Measurements from ENCODE around the gene DERA. TPM values are rescaled to one million over a fixed set of nuclear protein-coding genes. Genes with fewer than 3 reads are reported as not detected.
"Not testable (repeated sequence)": the region's sequence is repeated elsewhere in the genome, so short reads cannot be mapped to it uniquely, and the experiment has no call there.

DERA gene
- total RNA-seq, 2 experiments from 2014 or later = 31.3 to 35.1 TPM

DNA sequence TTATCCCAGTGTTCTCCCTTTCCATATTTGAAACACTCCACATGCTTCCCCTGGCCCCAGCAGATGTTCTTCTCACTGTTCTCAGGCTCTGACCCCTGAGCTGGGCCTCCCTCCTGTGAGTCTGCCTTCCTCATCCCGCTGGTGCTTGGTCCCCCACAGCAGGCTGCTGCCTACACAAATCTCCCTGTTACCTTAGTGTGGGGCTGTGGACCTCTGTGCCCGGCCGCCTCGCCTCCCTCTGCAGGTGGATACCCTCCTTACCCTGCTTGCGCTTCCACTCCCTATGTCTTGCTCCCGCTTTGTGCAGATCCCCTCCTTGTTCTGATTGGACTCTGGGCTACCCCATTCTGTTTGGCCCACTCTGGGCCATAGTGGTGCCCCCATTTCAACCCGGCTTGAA, 6.9 kb downstream of the DERA start:
- H3K9me3 Mint-ChIP-seq = no peaks in the 10 kb centered on the region
- H3K27ac Mint-ChIP-seq = no peak overlapping the region
- ChIA-PET POLR2A (no interaction called here), CTCF (no interaction called here)
- no peak for DNase-seq
- no peak overlapping the region for H3K4me3 Mint-ChIP-seq
- H3K36me3 Mint-ChIP-seq (ENCODE audit: low read depth) = peaks cover 12% of the 10 kb centered on the region
- H3K27me3 Mint-ChIP-seq = no peaks in the 10 kb centered on the region
- peaks cover 1% of the 10 kb centered on the region for H3K4me1 Mint-ChIP-seq

DNA sequence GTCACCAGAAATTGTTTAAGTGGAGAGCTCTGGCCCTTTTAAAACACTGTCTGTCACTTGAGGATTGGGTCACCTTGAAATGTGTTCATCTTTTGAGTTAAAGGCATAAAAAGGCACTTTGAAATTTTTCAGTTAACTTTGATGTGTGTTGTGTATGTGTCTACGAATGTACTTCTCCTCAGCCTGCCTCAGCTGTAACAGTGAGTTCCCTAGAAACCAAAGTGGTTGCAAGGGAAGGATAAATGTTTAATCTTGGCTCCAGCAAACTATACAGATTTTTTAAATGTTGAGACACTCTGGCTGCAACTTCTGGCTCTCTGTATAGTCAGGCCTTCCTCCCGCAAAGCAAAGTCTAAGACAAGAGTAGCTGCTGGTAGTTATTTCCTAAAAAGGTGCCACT, 8.3 kb downstream of the DERA start:
- CTCF ChIA-PET = no interaction called here
- H3K4me1 Mint-ChIP-seq = peaks cover 1% of the 10 kb centered on the region
- no peak for DNase-seq
- POLR2A ChIA-PET = no interaction called here
- peaks cover 12% of the 10 kb centered on the region for H3K36me3 Mint-ChIP-seq (ENCODE audit: low read depth)
- H3K27ac Mint-ChIP-seq = no peak overlapping the region
- H3K4me3 Mint-ChIP-seq = no peak overlapping the region
- no peaks in the 10 kb centered on the region for H3K27me3 Mint-ChIP-seq
- H3K9me3 Mint-ChIP-seq = no peaks in the 10 kb centered on the region

DNA sequence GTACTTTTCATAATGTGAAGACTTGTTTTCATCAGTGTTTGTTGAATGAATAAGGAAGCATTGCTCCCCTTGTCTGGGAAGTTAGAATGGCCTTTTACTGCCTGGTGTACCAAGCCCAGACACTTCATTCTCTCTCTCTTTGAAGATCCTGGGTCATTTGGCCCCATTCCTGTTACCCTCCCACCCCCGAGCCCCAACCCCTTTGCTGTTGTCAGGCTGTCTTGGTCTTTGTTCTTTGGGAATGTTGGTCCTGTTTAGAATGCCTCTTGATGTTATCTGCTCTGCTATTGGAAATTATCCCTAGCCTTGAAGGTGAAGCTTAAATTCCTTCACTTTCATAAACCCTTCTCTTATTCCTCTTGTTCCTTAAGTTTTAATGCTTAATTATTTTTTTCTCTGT, 13.8 kb downstream of the DERA start:
- no peak overlapping the region for H3K27ac Mint-ChIP-seq
- POLR2A ChIA-PET = no interaction called here
- H3K36me3 Mint-ChIP-seq (ENCODE audit: low read depth) = peaks cover 2% of the 10 kb centered on the region
- H3K27me3 Mint-ChIP-seq = no peaks in the 10 kb centered on the region
- CTCF ChIA-PET = no interaction called here
- no peak overlapping the region for H3K4me3 Mint-ChIP-seq
- H3K4me1 Mint-ChIP-seq = peaks cover 1% of the 10 kb centered on the region
- no peaks in the 10 kb centered on the region for H3K9me3 Mint-ChIP-seq
- no peak for DNase-seq

DNA sequence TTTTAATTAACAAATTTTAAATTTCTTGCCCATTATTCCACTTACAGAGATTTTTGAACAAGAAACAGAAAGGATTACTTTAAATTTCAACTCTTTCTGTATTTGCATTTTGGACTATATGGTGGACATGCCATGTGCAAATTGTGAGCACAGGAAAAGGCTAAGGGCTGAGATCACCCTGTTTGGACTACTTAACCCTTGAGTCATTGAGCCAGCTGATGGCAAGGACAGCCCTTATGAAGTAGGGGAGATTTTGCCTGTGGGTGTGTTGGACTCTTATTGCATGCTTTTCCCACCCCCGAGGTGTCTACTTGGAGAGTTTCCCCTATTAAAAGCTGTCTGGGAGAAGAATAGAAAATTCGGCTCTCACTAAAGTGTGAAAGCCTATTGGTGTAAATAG, 17.2 kb downstream of the DERA start:
- peaks cover 4% of the 10 kb centered on the region for H3K9me3 Mint-ChIP-seq
- peaks cover 2% of the 10 kb centered on the region for H3K4me1 Mint-ChIP-seq
- no peak overlapping the region for H3K27ac Mint-ChIP-seq
- H3K36me3 Mint-ChIP-seq (ENCODE audit: low read depth) = peaks cover 9% of the 10 kb centered on the region
- no peak for DNase-seq
- ChIA-PET POLR2A (no interaction called here), CTCF (no interaction called here)
- H3K27me3 Mint-ChIP-seq = no peaks in the 10 kb centered on the region
- H3K4me3 Mint-ChIP-seq = no peak overlapping the region

DNA sequence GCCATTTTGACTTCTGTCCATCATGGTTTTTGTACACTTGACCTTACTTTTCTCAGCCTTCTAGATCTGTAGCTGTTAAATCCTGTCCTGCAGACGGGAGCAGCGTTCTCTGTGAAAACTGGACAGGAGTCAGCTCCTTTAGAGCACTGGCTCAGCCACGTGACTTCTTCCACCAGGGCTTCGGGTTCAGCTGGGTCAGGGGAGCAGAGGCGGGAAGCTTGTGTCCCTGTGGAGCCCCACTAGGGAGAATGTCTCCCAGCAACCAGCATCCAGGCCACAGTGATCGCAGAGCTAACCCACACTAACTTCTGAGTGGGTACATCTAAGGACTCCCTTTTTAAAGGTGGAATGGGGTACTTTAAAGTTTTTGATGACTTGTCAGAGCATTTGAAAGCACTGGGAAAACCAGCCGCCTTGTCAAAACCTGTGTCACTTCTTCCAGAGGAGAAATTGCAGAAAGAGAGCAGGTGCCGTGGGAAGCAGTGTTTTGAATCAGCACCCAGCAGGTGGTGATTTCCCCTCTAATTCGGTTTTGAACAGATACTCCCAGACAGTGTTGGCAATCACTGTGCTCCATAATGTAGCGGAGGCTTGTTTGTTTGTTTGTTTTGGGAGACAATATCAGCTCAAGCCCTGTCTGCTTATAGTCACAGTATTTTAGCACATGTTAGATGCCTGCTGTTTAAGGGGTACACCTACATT, 17.9 kb downstream of the DERA start:
- H3K4me1 Mint-ChIP-seq = peaks cover 2% of the 10 kb centered on the region
- H3K4me3 Mint-ChIP-seq = no peak overlapping the region
- ChIA-PET POLR2A (no interaction called here), CTCF (no interaction called here)
- H3K27me3 Mint-ChIP-seq = no peaks in the 10 kb centered on the region
- peaks cover 4% of the 10 kb centered on the region for H3K9me3 Mint-ChIP-seq
- H3K36me3 Mint-ChIP-seq (ENCODE audit: low read depth) = peaks cover 9% of the 10 kb centered on the region
- no peak overlapping the region for H3K27ac Mint-ChIP-seq
- no peak for DNase-seq

DNA sequence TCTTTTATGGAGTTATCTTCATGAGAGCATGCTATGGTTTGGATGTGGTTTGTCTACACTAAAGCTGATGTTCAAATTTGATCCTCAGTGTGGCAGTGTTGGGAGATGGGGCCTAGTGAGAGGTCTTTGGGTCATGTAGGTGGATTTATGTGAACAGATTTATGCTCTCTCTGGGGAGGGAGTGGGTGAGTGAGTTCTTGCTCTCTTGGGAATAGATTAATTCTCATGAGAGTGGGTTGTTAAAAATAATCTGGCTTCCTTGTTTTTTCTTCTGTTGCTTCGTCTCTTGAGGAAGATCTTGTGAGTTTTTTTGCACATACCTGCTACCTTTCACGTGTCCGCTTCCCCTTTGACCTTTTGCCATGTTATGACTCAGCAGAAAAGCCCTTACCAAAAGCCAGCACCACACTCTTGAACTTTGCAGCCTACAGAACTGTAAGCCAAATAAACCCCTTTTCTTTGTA, 20.5 kb downstream of the DERA start:
- H3K27me3 Mint-ChIP-seq = no peaks in the 10 kb centered on the region
- ChIA-PET CTCF (interaction anchor here (0.6 kb wide), 1 partner anchor 8 kb away, joined by 4 read pairs; no protein-coding TSS in a partner anchor), POLR2A (no interaction called here)
- peaks cover 2% of the 10 kb centered on the region for H3K4me1 Mint-ChIP-seq
- peaks cover 7% of the 10 kb centered on the region for H3K9me3 Mint-ChIP-seq
- no peak for DNase-seq
- H3K36me3 Mint-ChIP-seq (ENCODE audit: low read depth) = peaks cover 12% of the 10 kb centered on the region
- H3K4me3 Mint-ChIP-seq = no peak overlapping the region
- H3K27ac Mint-ChIP-seq = no peak overlapping the region

DNA sequence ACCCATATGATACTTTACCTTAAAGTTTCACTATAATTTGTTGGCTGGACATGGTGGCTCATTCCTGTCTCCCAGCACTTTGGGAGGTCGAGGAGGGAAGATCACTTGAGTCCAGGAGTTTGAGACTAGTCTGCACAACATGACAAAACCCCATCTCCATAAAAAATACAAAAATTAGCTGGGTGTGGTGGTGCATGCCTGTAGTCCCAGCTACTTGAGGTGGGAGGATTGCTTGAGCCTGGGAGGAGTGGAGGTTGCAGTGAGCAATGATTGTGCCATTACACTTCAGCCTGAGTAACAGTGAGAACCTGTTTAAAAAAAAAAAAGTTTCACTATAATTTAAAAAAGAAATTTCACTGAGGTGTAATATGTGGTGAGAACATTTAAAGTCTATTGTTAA, 21.2 kb downstream of the DERA start:
- H3K4me3 Mint-ChIP-seq = no peak overlapping the region
- H3K36me3 Mint-ChIP-seq (ENCODE audit: low read depth) = peaks cover 12% of the 10 kb centered on the region
- H3K9me3 Mint-ChIP-seq = peaks cover 7% of the 10 kb centered on the region
- no peak overlapping the region for H3K27ac Mint-ChIP-seq
- CTCF ChIA-PET = no interaction called here
- DNase-seq = no peak
- H3K4me1 Mint-ChIP-seq = peaks cover 2% of the 10 kb centered on the region
- POLR2A ChIA-PET = no interaction called here
- no peaks in the 10 kb centered on the region for H3K27me3 Mint-ChIP-seq

DNA sequence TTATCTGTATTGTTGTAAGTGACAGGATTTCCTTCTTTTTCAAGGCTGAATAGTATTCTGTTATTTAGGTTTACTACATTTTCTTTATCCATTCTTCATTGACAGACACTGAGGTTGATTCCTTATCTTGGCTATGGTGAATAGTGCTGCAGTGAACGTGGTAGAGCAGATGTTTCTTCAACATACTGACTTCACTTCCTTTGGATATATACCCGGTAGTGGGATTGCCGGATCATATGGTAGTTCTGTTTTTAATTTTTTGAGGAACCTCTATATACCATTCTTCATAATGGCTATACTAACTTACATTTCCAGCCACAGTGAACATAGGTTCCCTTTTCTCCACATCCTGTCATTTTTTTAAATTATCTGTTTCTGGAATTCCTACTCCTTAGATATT, 21.8 kb downstream of the DERA start:
- Mint-ChIP-seq H3K4me3 (no peak overlapping the region), H3K9me3 (peaks cover 9% of the 10 kb centered on the region), H3K27me3 (no peaks in the 10 kb centered on the region), H3K36me3 (ENCODE audit: low read depth) (peaks cover 14% of the 10 kb centered on the region), H3K4me1 (peaks cover 2% of the 10 kb centered on the region), H3K27ac (no peak overlapping the region)
- no peak for DNase-seq
- ChIA-PET CTCF (no interaction called here), POLR2A (no interaction called here)

DNA sequence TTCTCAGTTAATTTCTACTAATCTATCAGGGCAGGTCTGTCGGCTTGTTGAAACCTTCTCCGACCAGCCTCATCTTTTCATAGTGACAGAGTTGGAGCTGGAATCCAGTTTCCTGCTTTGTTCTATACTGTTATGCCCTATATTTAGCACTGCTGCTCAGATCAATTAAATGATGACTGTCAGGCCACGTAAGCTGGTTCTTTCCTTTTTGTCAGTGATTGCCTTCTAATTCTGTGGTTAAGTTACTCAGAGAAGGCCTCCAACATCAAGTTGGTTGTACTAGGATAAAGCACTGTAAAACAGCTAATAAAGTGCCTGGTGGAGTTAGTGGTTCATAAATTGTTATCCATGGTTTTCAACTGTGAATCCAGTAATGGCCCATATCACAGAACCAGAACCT, 22.6 kb downstream of the DERA start:
- CTCF ChIA-PET = no interaction called here
- Mint-ChIP-seq H3K9me3 (peaks cover 10% of the 10 kb centered on the region), H3K36me3 (ENCODE audit: low read depth) (peaks cover 13% of the 10 kb centered on the region), H3K4me1 (peaks cover 2% of the 10 kb centered on the region), H3K27ac (no peak overlapping the region), H3K4me3 (no peak overlapping the region), H3K27me3 (no peaks in the 10 kb centered on the region)
- POLR2A ChIA-PET = no interaction called here
- no peak for DNase-seq

DNA sequence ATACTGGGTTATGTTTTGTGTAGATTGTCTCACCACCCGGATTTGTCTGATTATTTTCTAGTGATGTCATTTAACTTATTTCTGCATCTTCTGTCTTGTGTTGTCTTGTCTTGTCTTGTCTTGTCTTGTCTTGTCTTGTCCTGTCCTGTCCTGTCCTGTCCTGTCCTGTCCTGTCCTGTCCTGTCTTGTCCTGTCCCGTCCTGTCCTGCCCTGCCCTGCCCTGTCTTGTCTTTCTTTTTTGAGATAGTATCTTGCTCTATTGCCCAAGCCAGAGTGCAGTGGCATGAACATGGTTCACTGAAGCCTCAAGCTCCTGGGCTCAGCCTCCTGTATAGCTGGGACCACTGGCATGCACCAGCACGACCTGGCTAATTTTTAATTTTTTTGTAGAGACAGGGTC, 25.6 kb downstream of the DERA start:
- no peak for DNase-seq
- no peaks in the 10 kb centered on the region for H3K4me1 Mint-ChIP-seq
- CTCF ChIA-PET = no interaction called here
- POLR2A ChIA-PET = no interaction called here
- H3K27ac Mint-ChIP-seq = no peak overlapping the region
- no peak overlapping the region for H3K4me3 Mint-ChIP-seq
- peaks cover 12% of the 10 kb centered on the region for H3K36me3 Mint-ChIP-seq (ENCODE audit: low read depth)
- H3K9me3 Mint-ChIP-seq = peaks cover 18% of the 10 kb centered on the region
- H3K27me3 Mint-ChIP-seq = no peaks in the 10 kb centered on the region

DNA sequence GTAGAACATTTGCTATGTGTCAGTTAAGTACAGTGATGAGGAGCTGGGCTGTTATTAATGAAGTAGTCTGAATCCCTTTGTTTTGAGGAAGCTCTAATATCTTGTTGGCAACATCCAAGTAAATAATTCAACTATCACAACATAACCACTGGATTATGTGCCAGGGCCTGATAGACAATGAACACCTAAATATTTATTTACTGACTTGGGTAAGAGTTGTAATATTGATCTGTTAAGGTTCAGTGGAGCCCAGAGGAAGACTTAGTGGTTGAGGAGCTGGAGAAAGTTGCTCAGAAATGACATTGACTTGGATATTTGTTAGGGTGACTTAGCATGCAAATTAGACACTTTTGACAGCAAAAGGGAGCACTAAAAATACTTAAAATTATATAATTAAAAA, 26.8 kb downstream of the DERA start:
- ChIA-PET CTCF (interaction anchor here (0.5 to 0.9 kb wide), 2 partner anchors 14 to 1269 kb away, joined by 3 to 4 read pairs; no protein-coding TSS in a partner anchor), POLR2A (no interaction called here)
- H3K27me3 Mint-ChIP-seq = no peaks in the 10 kb centered on the region
- no peak overlapping the region for H3K27ac Mint-ChIP-seq
- H3K4me1 Mint-ChIP-seq = no peaks in the 10 kb centered on the region
- peaks cover 23% of the 10 kb centered on the region for H3K9me3 Mint-ChIP-seq
- DNase-seq = no peak
- no peak overlapping the region for H3K4me3 Mint-ChIP-seq
- H3K36me3 Mint-ChIP-seq (ENCODE audit: low read depth) = peaks cover 15% of the 10 kb centered on the region

DNA sequence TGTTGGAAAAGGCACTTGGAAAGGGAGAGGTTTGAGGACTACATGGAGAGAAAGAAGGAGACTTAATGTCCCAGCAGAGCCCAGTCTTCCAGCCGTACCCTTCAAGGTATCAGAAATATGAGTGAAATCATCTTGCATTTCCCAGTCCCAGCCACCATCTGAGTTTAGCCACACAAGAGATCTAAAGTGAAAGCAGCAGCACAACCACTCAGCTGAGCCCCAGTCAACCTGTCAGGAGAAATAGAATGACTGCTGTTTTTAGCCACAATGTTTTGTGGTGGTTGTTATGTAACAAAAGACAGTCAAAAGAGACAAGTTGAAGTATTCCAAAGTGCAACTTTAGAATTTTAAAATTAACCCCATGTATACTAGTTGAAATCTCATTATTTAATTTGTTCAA, 28.0 kb downstream of the DERA start:
- Mint-ChIP-seq H3K4me1 (no peaks in the 10 kb centered on the region), H3K9me3 (peaks cover 22% of the 10 kb centered on the region), H3K36me3 (ENCODE audit: low read depth) (peaks cover 15% of the 10 kb centered on the region), H3K27me3 (no peaks in the 10 kb centered on the region), H3K27ac (no peak overlapping the region), H3K4me3 (no peak overlapping the region)
- POLR2A ChIA-PET = no interaction called here
- no peak for DNase-seq
- CTCF ChIA-PET = no interaction called here

DNA sequence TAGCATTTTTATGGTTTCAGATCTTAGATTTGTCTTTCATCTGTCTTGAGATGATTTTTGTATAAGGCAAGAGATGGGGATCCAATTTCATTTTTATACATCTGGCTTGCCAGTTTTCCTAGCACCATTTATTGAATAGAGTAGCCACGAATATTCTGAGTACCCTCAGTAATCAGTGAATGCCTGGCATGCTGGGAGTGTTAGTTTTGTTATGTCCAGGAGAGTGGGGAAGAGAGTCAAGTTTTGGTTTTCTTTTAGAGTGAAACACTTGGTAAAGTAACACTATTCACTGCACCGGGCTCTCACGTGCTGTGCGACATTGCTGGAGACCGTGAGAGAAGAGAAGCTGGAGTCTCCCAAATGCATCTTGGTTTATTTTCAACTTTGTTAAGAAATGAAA, 31.3 kb downstream of the DERA start:
- Mint-ChIP-seq H3K27me3 (no peaks in the 10 kb centered on the region), H3K4me3 (no peak overlapping the region), H3K27ac (no peak overlapping the region), H3K4me1 (no peaks in the 10 kb centered on the region), H3K9me3 (peaks cover 22% of the 10 kb centered on the region), H3K36me3 (ENCODE audit: low read depth) (peaks cover 12% of the 10 kb centered on the region)
- no peak for DNase-seq
- ChIA-PET CTCF (no interaction called here), POLR2A (no interaction called here)

DNA sequence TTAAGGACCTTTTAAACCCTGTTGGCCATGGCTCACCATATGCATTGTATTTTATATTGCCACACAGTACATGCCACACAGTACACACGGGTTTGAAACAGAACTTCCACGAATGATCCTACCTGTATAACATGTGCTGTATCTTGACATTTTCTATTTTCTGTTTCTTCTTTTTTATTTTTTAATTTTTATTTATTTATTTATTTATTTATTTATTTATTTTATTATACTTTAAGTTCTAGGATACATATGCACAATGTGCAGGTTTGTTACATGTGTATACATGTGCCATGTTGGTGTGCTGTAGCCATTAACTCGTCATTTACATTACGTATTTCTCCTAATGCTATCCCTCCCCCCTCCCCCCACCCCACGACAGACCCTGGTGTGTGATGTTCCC, 32.4 kb downstream of the DERA start:
- CTCF ChIA-PET, H3K4me3 Mint-ChIP-seq, H3K27me3 Mint-ChIP-seq, POLR2A ChIA-PET, H3K27ac Mint-ChIP-seq, H3K4me1 Mint-ChIP-seq, DNase-seq: not testable (repeated sequence)
- Mint-ChIP-seq H3K9me3 (peaks cover 24% of the 10 kb centered on the region), H3K36me3 (ENCODE audit: low read depth) (peaks cover 12% of the 10 kb centered on the region)

Data from activated CD4-positive, alpha-beta T cell treated with anti-CD3 and anti-CD28 coated beads, Interleukin-2, amount 10 ng/mL, durations not matched to agents 7 days and 5 days (primary cell).